HepG2 (cell line): ENCODE data around the gene CKS1B. TPM values are rescaled to one million over a fixed set of nuclear protein-coding genes. Genes with fewer than 3 reads are reported as not detected.

Experiments used
- ATAC-seq: fragments of 200-7000 bp; cut with Tn5 transposase; 3 replicates; pipeline ENCODE4 v1.9.1; 2020; ENCODE audit warnings: mild to moderate bottlenecking, moderate library complexity
- BruUV-seq: library from RNA; stranded (reverse); fragments of 400-500 nt; replicated peaks from 2 replicates; lab custom pipeline; 2021; lab: Mats Ljungman, UMichigan
- CTCF ChIA-PET: fragments of 300-600 bp; formaldehyde crosslinking; extraction: SDS; loops from one replicate; lab custom pipeline; 2021; ENCODE audit warnings: low total read pairs, inconsistent platforms, low intra/inter-chr PET ratio; lab: Yijun Ruan, JAX
- POLR2A ChIA-PET: fragments of 350-600 bp; sonication (Branson Sonifier 250); formaldehyde crosslinking; loops from one replicate; lab custom pipeline; 2020; ENCODE audit warnings: antibody characterized with exemption, inconsistent platforms; lab: Yijun Ruan, JAX
- DNase-seq: peaks from one replicate; pipeline ENCODE4 v3.0.0-alpha.2; 2015; ENCODE audit warnings: low spot score
- FAIRE-seq: peaks from 3 replicates; lab custom pipeline; 2011; peaks lifted over from hg19 to GRCh38; lab: Jason Lieb, UNC
- H2AFZ ChIP-seq: one replicate; pipeline ENCODE4 v1.6.1; 2011; ENCODE audit warnings: low read length, inconsistent platforms
- H3K27ac ChIP-seq: fragments of 300-600 bp; 3 replicates; pipeline ENCODE4 v1.8.0; 2011; ENCODE audit warnings: mixed run types, mild to moderate bottlenecking, mixed read lengths, low read length, inconsistent platforms; ENCODE audit not compliant: insufficient read depth; ENCODE audit errors: extremely low read length
- H3K27me3 ChIP-seq, 2 experiments: fragments of 200-600 bp in 1 of 2; 2 replicates in 1 of 2; 3 replicates in 1 of 2; pipeline versions ENCODE4 v1.6.0 to v1.8.0; 2011; ENCODE audit warnings: low read length in 2 of 2, mild to moderate bottlenecking in 2 of 2, moderate library complexity in 2 of 2, inconsistent platforms in 1 of 2; ENCODE audit not compliant: insufficient read depth in 2 of 2, control insufficient read depth in 1 of 2
- H3K36me3 ChIP-seq, 2 experiments: fragments of 200-600 bp in 1 of 2; replicated peaks in 1 of 2; 2 replicates in 1 of 2; 3 replicates in 1 of 2; pipeline versions ENCODE4 v1.5.1 to v1.8.0; 2011; ENCODE audit warnings: low read length in 2 of 2, inconsistent platforms in 1 of 2; ENCODE audit not compliant: insufficient read depth in 2 of 2, control insufficient read depth in 1 of 2
- H3K4me1 ChIP-seq: 2 replicates; pipeline ENCODE4 v1.5.1; 2012; ENCODE audit warnings: low read length, inconsistent platforms; ENCODE audit not compliant: insufficient read depth
- H3K4me2 ChIP-seq: 2 replicates; pipeline ENCODE4 v1.6.0; 2011; ENCODE audit warnings: low read depth, low read length, inconsistent platforms
- H3K4me3 ChIP-seq, 3 experiments: fragments of 200-600 bp in 1 of 3; sonication (generic), shearing (Covaris generic) in 1 of 3; replicated peaks in 1 of 3; 2 replicates each; pipeline ENCODE4 v1.5.1; 2011 to 2016; ENCODE audit warnings: low read length in 3 of 3, inconsistent platforms in 2 of 3, low read depth in 2 of 3, mild to moderate bottlenecking in 2 of 3, control low read depth in 1 of 3, mixed read lengths in 1 of 3; ENCODE audit not compliant: insufficient read depth in 1 of 3
- H3K79me2 ChIP-seq: one replicate; pipeline ENCODE4 v1.6.1; 2011; ENCODE audit warnings: low read length, inconsistent platforms; ENCODE audit not compliant: insufficient read depth
- H3K9ac ChIP-seq: 2 replicates; pipeline ENCODE4 v1.6.0; 2011; ENCODE audit warnings: mild to moderate bottlenecking, low read depth, low read length, inconsistent platforms; ENCODE audit not compliant: insufficient read depth
- H3K9me3 ChIP-seq: 2 replicates; pipeline ENCODE4 v1.5.1; 2012; ENCODE audit warnings: mild to moderate bottlenecking, low read length
- H4K20me1 ChIP-seq: 2 replicates; pipeline ENCODE4 v1.6.0; 2011; ENCODE audit warnings: inconsistent platforms, mild to moderate bottlenecking, low read length, moderate library complexity; ENCODE audit not compliant: insufficient read depth
- ATF1 ChIP-seq: IDR thresholded peaks from 2 replicates; pipeline ENCODE4 v1.6.1; 2016; ENCODE audit warnings: mild to moderate bottlenecking, control low read depth
- CAMTA2 ChIP-seq: sonication (generic); formaldehyde crosslinking; IDR thresholded peaks from 2 replicates; pipeline ENCODE4 v1.4.0; 2020; ENCODE audit warnings: mild to moderate bottlenecking, missing genetic modification reagents, borderline replicate concordance
- FOSL1 ChIP-seq: sonication (generic); formaldehyde crosslinking; IDR thresholded peaks from 2 replicates; pipeline ENCODE4 v1.9.0; 2021; ENCODE audit warnings: missing genetic modification reagents, borderline replicate concordance
- FOXP1 ChIP-seq, 2 experiments: fragments of 450-650 bp in 1 of 2; IDR thresholded peaks; 2 replicates each; pipeline ENCODE4 v1.6.1; 2017 to 2018; ENCODE audit warnings: antibody characterized with exemption in 1 of 2
- GFI1 ChIP-seq: sonication (generic); formaldehyde crosslinking; IDR thresholded peaks from 2 replicates; pipeline ENCODE4 v1.5.0; 2020; ENCODE audit warnings: missing genetic modification reagents, mild to moderate bottlenecking, borderline replicate concordance
- GRHL1 ChIP-seq: sonication (generic); formaldehyde crosslinking; conservative IDR thresholded peaks from 2 replicates; pipeline ENCODE4 v1.8.0; 2022; ENCODE audit warnings: missing genetic modification reagents
- SSRP1 ChIP-seq: IDR thresholded peaks from 2 replicates; pipeline ENCODE4 v1.6.1; 2016; ENCODE audit warnings: control low read depth
- TFAP4 ChIP-seq: sonication (generic); IDR thresholded peaks from 2 replicates; pipeline ENCODE4 v1.6.1; 2016; ENCODE audit warnings: low read depth, borderline replicate concordance
- ZBTB39 ChIP-seq: sonication (generic); formaldehyde crosslinking; IDR thresholded peaks from 2 replicates; pipeline ENCODE4 v1.5.0; 2020; ENCODE audit warnings: missing genetic modification reagents
- ZC3H4 ChIP-seq: sonication (generic); formaldehyde crosslinking; IDR thresholded peaks from 2 replicates; pipeline ENCODE4 v1.4.0; 2020; ENCODE audit warnings: missing genetic modification reagents, borderline replicate concordance
- ZIK1 ChIP-seq: sonication (generic); formaldehyde crosslinking; IDR thresholded peaks from 2 replicates; pipeline ENCODE4 v1.5.0; 2020; ENCODE audit warnings: mild to moderate bottlenecking, low read depth, missing genetic modification reagents, borderline replicate concordance
- ZNF224 ChIP-seq: sonication (generic); formaldehyde crosslinking; IDR thresholded peaks from 2 replicates; pipeline ENCODE4 v1.5.0; 2020; ENCODE audit warnings: mild to moderate bottlenecking, missing genetic modification reagents
- ZNF230 ChIP-seq: sonication (generic); formaldehyde crosslinking; IDR thresholded peaks from 2 replicates; pipeline ENCODE4 v1.4.0; 2020; ENCODE audit warnings: mild to moderate bottlenecking, missing genetic modification reagents
- ZNF816 ChIP-seq: sonication (generic); formaldehyde crosslinking; IDR thresholded peaks from 2 replicates; pipeline ENCODE4 v1.8.0; 2022; ENCODE audit warnings: missing genetic modification reagents, mild to moderate bottlenecking, borderline replicate concordance
- WGBS: methylation state at CpG from one replicate; pipeline ENCODE4 v1.1.6; 2017; ENCODE audit warnings: low lambda C conversion rate; 5-methylcytosine and 5-hydroxymethylcytosine counted together
- in situ Hi-C: cut with HindIII; loops from 2 replicates; pipeline ENCODE4 v1.10.0; 2017; ENCODE audit warnings: low pct_unique_long_range_greater_than_20kb; ENCODE audit not compliant: extremely low pct_ligation_motif_present
- intact Hi-C: fragments of 100-400 bp; cut with micrococcal nuclease; formaldehyde crosslinking; loops from one replicate; pipeline ENCODE4 v1.10.0; 2022; ENCODE audit not compliant: unreplicated experiment
- polyA plus RNA-seq, 8 experiments: library from polyadenylated mRNA; depleted of rRNA in 3 of 8; stranded (reverse) in 7 of 8; unstranded in 1 of 8; fragments of >200 nt; fragmentation: Illumina TruSeq in 4 of 8; extraction: Trizol in 4 of 8; gene quantifications; 2 replicates each; pipeline versions ENCODE4 v1.2.1 to v1.2.3, GENCODE V29; 2011 to 2016; ENCODE audit warnings: low read depth in 4 of 8, missing spikeins in 1 of 8, mixed read lengths in 1 of 8; ENCODE audit not compliant: insufficient read depth in 1 of 8
- total RNA-seq, 5 experiments: library from RNA; depleted of rRNA; stranded (reverse); fragments of >200 nt; fragmentation: Illumina TruSeq; extraction: Trizol; gene quantifications; 2 replicates each; pipeline ENCODE4 v1.2.3, GENCODE V29; 2016; ENCODE audit warnings: low read depth in 1 of 5
- TF ChIP-seq, protein P1 (sequence below): IDR thresholded peaks from 2 replicates; pipeline ENCODE4 v1.6.1; 2016; ENCODE audit warnings: low read depth, control low read depth

CKS1B gene
- total and polyA plus RNA-seq, 2 of the 13 experiments (the other 11 are each of a cell fraction or from before 2014, with no cell fraction given) = 217 to 222 TPM

GRCh38 chr1:154961207-154962155 is 13.0 kb upstream of the CKS1B start, which contains the start of gene PYGO2:
Gene PYGO2, minus strand, starts transcription at chr1:154961782. Its CDS starts 206 bp downstream, at chr1:154961576.
- H3K9me3 ChIP-seq = no peaks in the 10 kb centered on the region
- in situ Hi-C loops (loop anchor here (5.0 kb wide), 1 partner anchor 36 kb away; no protein-coding TSS in a partner anchor), intact Hi-C loops (loop anchor here (2.0 kb wide), 1 partner anchor 39 kb away; no protein-coding TSS in a partner anchor)
- no TSS peak for BruUV-seq
- peak within 1 kb of the TSS; percentile 92 for H3K4me2 ChIP-seq
- no peaks in the 10 kb centered on the region for H4K20me1 ChIP-seq
- DNase-seq = peak; percentile 65
- H3K27ac ChIP-seq = peak within 1 kb of the TSS; percentile 96
- H3K4me1 ChIP-seq = peaks cover 48% of the 10 kb centered on the region
- FAIRE-seq = peak; percentile 55
- 3% methylated on average over 37 of the region's 93 CpGs for WGBS
- H3K36me3 ChIP-seq = peaks cover 14 to 45% of the 10 kb centered on the region in 2 experiments
- ATAC-seq = peak; percentile 87
- no peak within 1 kb of the TSS for H2AFZ ChIP-seq
- peak within 1 kb of the TSS; percentile 97 for H3K9ac ChIP-seq
- POLR2A ChIA-PET = interaction anchor here (0.6 to 8.3 kb wide), 11 partner anchors 12 to 123 kb away, joined by 3 to 148 read pairs (median 8); partner anchors contain the start of genes ADAM15, CKS1B, FLAD1 and PMVK
- peaks cover 17% of the 10 kb centered on the region for H3K79me2 ChIP-seq
- H3K27me3 ChIP-seq = no peaks in the 10 kb centered on the region; a peak in 1 of 5 replicates
- peak within 1 kb of the TSS; percentile 72 to 87 (median 80) for H3K4me3 ChIP-seq
- CTCF ChIA-PET = interaction anchor here (0.9 to 3.7 kb wide), 4 partner anchors 11 to 100 kb away, joined by 3 to 24 read pairs (median 4); no protein-coding TSS in a partner anchor
- TF ChIP-seq TFAP4 (0 out of 2 replicates have a peak, but pooled peaks have one; percentile 31), ZC3H4 (CRISPR knock-in tag) (no peak), FOXP1 (IDR thresholded peaks at IDR 0.05) (no peak), FOXP1 (CRISPR knock-in tag; IDR thresholded peaks at IDR 0.05) (no peak), ZNF230 (CRISPR knock-in tag) (no peak; the same call in 1 of the 2 replicates), ZBTB39 (CRISPR knock-in tag) (no peak), GFI1 (peak; percentile 59; the same call in 1 of the 2 replicates), FOSL1 (CRISPR knock-in tag) (no peak), CAMTA2 (0 out of 2 replicates have a peak, but pooled peaks have one; percentile 12), ZNF224 (CRISPR knock-in tag) (no peak), ATF1 (CRISPR knock-in tag) (no peak), GRHL1 (no peak), ZNF816 (CRISPR knock-in tag) (no peak; the same call in 1 of the 2 replicates), SSRP1 (CRISPR knock-in tag) (no peak; the same call in 1 of the 2 replicates), ZIK1 (no peak)
- TF ChIP-seq, protein P1, sequence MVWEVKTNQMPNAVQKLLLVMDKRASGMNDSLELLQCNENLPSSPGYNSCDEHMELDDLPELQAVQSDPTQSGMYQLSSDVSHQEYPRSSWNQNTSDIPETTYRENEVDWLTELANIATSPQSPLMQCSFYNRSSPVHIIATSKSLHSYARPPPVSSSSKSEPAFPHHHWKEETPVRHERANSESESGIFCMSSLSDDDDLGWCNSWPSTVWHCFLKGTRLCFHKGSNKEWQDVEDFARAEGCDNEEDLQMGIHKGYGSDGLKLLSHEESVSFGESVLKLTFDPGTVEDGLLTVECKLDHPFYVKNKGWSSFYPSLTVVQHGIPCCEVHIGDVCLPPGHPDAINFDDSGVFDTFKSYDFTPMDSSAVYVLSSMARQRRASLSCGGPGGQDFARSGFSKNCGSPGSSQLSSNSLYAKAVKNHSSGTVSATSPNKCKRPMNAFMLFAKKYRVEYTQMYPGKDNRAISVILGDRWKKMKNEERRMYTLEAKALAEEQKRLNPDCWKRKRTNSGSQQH (CRISPR knock-in tag) = no peak
